ENCODE results near the gene CYTH3.

DNA sequence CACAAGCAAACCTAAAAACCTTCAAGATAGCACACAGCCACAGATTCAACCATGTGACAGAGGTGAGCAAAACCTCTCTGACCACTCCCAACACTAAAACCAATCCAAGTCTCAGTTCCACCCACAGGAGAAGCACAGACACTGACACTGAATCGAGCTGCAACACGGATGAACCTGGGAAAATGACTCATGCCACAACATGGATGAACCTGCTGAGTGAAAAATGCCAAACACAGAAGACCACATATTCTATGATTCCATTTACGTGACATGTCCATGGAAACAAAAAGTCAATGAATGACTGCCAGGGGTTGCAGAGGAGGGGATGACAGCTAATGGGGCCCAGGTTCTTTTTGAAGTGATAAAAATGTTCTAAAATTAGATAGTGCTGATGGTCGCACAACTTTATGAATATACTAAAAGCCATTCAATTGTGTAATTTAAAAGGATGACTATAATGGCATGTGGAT lies 22.0 kb downstream of the CYTH3 start:
- TF ChIP-seq, protein P1, sequence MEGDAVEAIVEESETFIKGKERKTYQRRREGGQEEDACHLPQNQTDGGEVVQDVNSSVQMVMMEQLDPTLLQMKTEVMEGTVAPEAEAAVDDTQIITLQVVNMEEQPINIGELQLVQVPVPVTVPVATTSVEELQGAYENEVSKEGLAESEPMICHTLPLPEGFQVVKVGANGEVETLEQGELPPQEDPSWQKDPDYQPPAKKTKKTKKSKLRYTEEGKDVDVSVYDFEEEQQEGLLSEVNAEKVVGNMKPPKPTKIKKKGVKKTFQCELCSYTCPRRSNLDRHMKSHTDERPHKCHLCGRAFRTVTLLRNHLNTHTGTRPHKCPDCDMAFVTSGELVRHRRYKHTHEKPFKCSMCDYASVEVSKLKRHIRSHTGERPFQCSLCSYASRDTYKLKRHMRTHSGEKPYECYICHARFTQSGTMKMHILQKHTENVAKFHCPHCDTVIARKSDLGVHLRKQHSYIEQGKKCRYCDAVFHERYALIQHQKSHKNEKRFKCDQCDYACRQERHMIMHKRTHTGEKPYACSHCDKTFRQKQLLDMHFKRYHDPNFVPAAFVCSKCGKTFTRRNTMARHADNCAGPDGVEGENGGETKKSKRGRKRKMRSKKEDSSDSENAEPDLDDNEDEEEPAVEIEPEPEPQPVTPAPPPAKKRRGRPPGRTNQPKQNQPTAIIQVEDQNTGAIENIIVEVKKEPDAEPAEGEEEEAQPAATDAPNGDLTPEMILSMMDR (IDR thresholded peaks at IDR 0.05) = no peak
- TF ChIP-seq POLR2A (IDR thresholded peaks at IDR 0.05) = no peak
